ENCODE data around the gene SLC6A19. TPM values are rescaled to one million over a fixed set of nuclear protein-coding genes. Genes with fewer than 3 reads are reported as not detected.

The SLC6A19 gene
- polyA plus RNA-seq, 1 of the 3 experiments (the other 2 are of a cell fraction): not detected

DNA sequence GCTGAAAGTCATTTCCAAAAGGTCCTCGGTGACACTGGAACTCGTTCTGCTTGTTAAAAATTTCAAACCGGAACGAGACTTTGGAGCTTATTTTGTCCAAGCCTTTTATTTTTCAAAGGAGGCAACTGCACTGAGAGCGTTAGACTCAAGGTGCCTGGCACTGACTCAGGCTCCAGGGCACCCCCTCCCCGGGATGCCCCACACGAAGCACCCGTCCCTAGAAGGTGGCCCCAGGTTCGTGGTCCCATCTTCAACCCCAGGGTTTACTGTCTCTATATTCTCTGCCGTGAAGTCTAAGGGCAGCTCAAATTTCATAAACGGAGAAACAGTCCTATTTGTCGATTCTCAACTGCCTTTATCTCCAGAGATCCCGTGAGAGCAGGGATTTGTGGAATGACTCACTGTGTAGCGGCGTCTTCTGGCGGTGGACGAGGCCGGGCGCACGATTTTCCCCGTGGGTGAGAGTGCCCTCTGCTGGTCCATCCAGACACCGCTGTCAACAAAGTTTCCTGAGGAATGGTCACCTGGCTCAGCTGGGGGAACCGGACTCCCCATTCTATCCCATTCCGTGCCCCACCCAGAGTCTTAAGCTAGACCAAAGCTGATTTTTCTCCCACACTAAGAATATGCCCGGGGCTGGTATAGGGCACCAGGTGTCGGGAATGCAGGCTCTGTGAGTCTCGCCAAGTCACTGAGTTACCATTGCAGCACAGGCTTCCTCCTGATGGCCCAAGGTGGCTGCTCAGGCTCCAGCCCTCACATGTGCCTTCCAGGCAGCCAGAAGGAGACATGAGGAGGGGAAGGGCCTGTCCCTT, 27.1 kb upstream of the SLC6A19 start:
- peak overlapping the region; percentile 82 for H2AFZ ChIP-seq (ENCODE audit: low read depth)
- POLR2A ChIA-PET: no interaction called here
- no peak overlapping the region for H3K27ac ChIP-seq (ENCODE audit: low read depth in 2 of 2, low read length in 1 of 2)
- DNase-seq: peak; percentile 82
- H3K36me3 ChIP-seq (replicated peaks in 1 of 2; ENCODE audit: control insufficient read depth in 1 of 2, insufficient read depth in 2 of 2, low read length in 1 of 2): no peaks in the 10 kb centered on the region
- 31% methylated on average over 21 of the region's 27 CpGs for WGBS (ENCODE audit: low lambda C conversion rate)
- H3F3A ChIP-seq (replicated peaks; ENCODE audit: insufficient read depth): no peaks in the 10 kb centered on the region
- no peak overlapping the region for H3K4me2 ChIP-seq
- H3K79me2 ChIP-seq (ENCODE audit: insufficient read depth): no peaks in the 10 kb centered on the region
- H3K4me1 ChIP-seq (ENCODE audit: control insufficient read depth in 1 of 2, insufficient read depth in 2 of 2, low read depth in 1 of 2, low read length in 1 of 2): no peaks in the 10 kb centered on the region; a peak in 1 of 4 replicates
- no peak overlapping the region; a peak in 1 of 4 replicates for H3K4me3 ChIP-seq (ENCODE audit: low read depth in 2 of 2, low read length in 1 of 2)
- no peaks in the 10 kb centered on the region for H3K27me3 ChIP-seq (ENCODE audit: insufficient read depth)
- CTCF ChIA-PET: interaction anchor here (0.6 to 4.5 kb wide), 56 partner anchors 10 to 474 kb away, joined by 3 to 76 read pairs (median 3); partner anchors contain the start of genes CLPTM1L and NKD2
- H3K9ac ChIP-seq: no peak overlapping the region
- H4K20me1 ChIP-seq (ENCODE audit: insufficient read depth): no peaks in the 10 kb centered on the region
- no peaks in the 10 kb centered on the region for H3K9me3 ChIP-seq
- H3K9me2 ChIP-seq: no peaks in the 10 kb centered on the region
- TF ChIP-seq JUND (IDR thresholded peaks at IDR 0.05): peak; percentile 63
- TF ChIP-seq YY1 (IDR thresholded peaks at IDR 0.05; ENCODE audit: low read depth): no peak
- peak; percentile 82 for TF ChIP-seq CTCF (IDR thresholded peaks at IDR 0.05)
- peak; percentile 71 for TF ChIP-seq RAD21 (IDR thresholded peaks at IDR 0.05; ENCODE audit: low read length)
- TF ChIP-seq, protein P1, sequence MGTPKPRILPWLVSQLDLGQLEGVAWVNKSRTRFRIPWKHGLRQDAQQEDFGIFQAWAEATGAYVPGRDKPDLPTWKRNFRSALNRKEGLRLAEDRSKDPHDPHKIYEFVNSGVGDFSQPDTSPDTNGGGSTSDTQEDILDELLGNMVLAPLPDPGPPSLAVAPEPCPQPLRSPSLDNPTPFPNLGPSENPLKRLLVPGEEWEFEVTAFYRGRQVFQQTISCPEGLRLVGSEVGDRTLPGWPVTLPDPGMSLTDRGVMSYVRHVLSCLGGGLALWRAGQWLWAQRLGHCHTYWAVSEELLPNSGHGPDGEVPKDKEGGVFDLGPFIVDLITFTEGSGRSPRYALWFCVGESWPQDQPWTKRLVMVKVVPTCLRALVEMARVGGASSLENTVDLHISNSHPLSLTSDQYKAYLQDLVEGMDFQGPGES (IDR thresholded peaks at IDR 0.05; ENCODE audit: low read depth, low read length): no peak
- no peak for TF ChIP-seq PBX3 (IDR thresholded peaks at IDR 0.05)
- TF ChIP-seq SMC3 (IDR thresholded peaks at IDR 0.05; ENCODE audit: low read depth, low read length): peak; percentile 69
- TF ChIP-seq TEAD4 (IDR thresholded peaks at IDR 0.05; ENCODE audit: borderline replicate concordance, insufficient read depth): no peak
- no peak for TF ChIP-seq EP300 (IDR thresholded peaks at IDR 0.05; ENCODE audit: borderline replicate concordance in 1 of 2, low read depth in 1 of 2, low read length in 1 of 2)
- no peak for TF ChIP-seq TCF12 (IDR thresholded peaks at IDR 0.05)
- TF ChIP-seq TAF1 (IDR thresholded peaks at IDR 0.05; ENCODE audit: borderline replicate concordance, low read depth, low read length): no peak
- TF ChIP-seq NFIC (IDR thresholded peaks at IDR 0.05; ENCODE audit: borderline replicate concordance): no peak
- TF ChIP-seq, protein P2, sequence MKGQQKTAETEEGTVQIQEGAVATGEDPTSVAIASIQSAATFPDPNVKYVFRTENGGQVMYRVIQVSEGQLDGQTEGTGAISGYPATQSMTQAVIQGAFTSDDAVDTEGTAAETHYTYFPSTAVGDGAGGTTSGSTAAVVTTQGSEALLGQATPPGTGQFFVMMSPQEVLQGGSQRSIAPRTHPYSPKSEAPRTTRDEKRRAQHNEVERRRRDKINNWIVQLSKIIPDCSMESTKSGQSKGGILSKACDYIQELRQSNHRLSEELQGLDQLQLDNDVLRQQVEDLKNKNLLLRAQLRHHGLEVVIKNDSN (IDR thresholded peaks at IDR 0.05; ENCODE audit: borderline replicate concordance, low read depth): no peak
- no peak for TF ChIP-seq POLR2AphosphoS5 (IDR thresholded peaks at IDR 0.05; ENCODE audit: low read depth, low read length)
- TF ChIP-seq EZH2phosphoT487 (IDR thresholded peaks at IDR 0.05; ENCODE audit: borderline replicate concordance, low read depth): no peak
- TF ChIP-seq USF2 (IDR thresholded peaks at IDR 0.05; ENCODE audit: borderline replicate concordance, low read depth, low read length): no peak
- no peak for TF ChIP-seq NRF1 (IDR thresholded peaks at IDR 0.05; ENCODE audit: low read depth, low read length)
- TF ChIP-seq REST (IDR thresholded peaks at IDR 0.05; ENCODE audit: low read depth, low read length): no peak
- TF ChIP-seq SIN3A (IDR thresholded peaks at IDR 0.05; ENCODE audit: borderline replicate concordance, low read depth, low read length): no peak
- TF ChIP-seq FOXJ3 (CRISPR knock-in tag; IDR thresholded peaks at IDR 0.05): no peak
- peak; percentile 54; the same call in 1 of the 2 replicates for TF ChIP-seq FOSL2 (IDR thresholded peaks at IDR 0.05; ENCODE audit: borderline replicate concordance, low read depth)
- TF ChIP-seq GABPA (IDR thresholded peaks at IDR 0.05; ENCODE audit: low read depth): no peak
- no peak for TF ChIP-seq GATA2 (CRISPR knock-in tag; IDR thresholded peaks at IDR 0.05)

Data from SK-N-SH (cell line).